Putamen (tissue), 1 donor: ENCODE data around the gene KCNK17.

Experiments used
- DNase-seq: peaks from one replicate; pipeline ENCODE4 v3.0.0-alpha.2; 2016; ENCODE audit warnings: low spot score

Gene KCNK17

GRCh38 chr6:39314273-39314795 lies at the start of gene KCNK17:
Gene KCNK17 (minus strand): TSS chr6:39314419. CDS start chr6:39314320, 99 bp downstream.
- DNase-seq: no peak

GRCh38 chr6:39363280-39363679 lies 49.1 kb upstream of the KCNK17 start:
- no peak for DNase-seq

- peak; percentile 28 for DNase-seq
Observed at GRCh38 chr6:39362487-39362865, 48.3 kb upstream of the KCNK17 start.

- peak; percentile 53 for DNase-seq
Observed at GRCh38 chr6:39361657-39362486, 47.7 kb upstream of the KCNK17 start.

- DNase-seq: no peak
Observed at GRCh38 chr6:39360378-39360777, 46.2 kb upstream of the KCNK17 start.

GRCh38 chr6:39357998-39358686 lies 43.9 kb upstream of the KCNK17 start:
- DNase-seq: no peak

GRCh38 chr6:39353698-39354315 lies 39.6 kb upstream of the KCNK17 start:
- DNase-seq: no peak

- no peak for DNase-seq
Observed at GRCh38 chr6:39350723-39351505, 36.7 kb upstream of the KCNK17 start.

- DNase-seq: no peak
Observed at GRCh38 chr6:39348740-39349139, 34.5 kb upstream of the KCNK17 start.

- DNase-seq: peak; percentile 35
Observed at GRCh38 chr6:39347906-39348585, 33.8 kb upstream of the KCNK17 start.

GRCh38 chr6:39347206-39347605 lies 33.0 kb upstream of the KCNK17 start:
- DNase-seq: no peak

- no peak for DNase-seq
Observed at GRCh38 chr6:39344821-39345280, 30.6 kb upstream of the KCNK17 start.

GRCh38 chr6:39343396-39343870 lies 29.2 kb upstream of the KCNK17 start:
- no peak for DNase-seq

- DNase-seq: no peak
Observed at GRCh38 chr6:39342692-39343395, 28.6 kb upstream of the KCNK17 start.

GRCh38 chr6:39341937-39342336 lies 27.7 kb upstream of the KCNK17 start:
- DNase-seq: no peak

- no peak for DNase-seq
Observed at GRCh38 chr6:39341352-39341751, 27.1 kb upstream of the KCNK17 start.

GRCh38 chr6:39339868-39340550 lies 25.8 kb upstream of the KCNK17 start:
- DNase-seq: no peak

- no peak for DNase-seq
Observed at GRCh38 chr6:39339096-39339867, 25.1 kb upstream of the KCNK17 start.

GRCh38 chr6:39338397-39338796 lies 24.2 kb upstream of the KCNK17 start:
- no peak for DNase-seq
